Astrocyte of the cerebellum (primary cell): ENCODE results near the gene RAET1G.
"Not testable (repeated sequence)": the region's sequence is repeated elsewhere in the genome, so short reads cannot be mapped to it uniquely, and the experiment has no call there.

Experiments used
- DNase-seq: peaks from one replicate; pipeline ENCODE4 v3.0.0-alpha.2; 2011; ENCODE audit warnings: low read depth
- H3K4me3 ChIP-seq: 2 replicates; pipeline ENCODE4 v1.5.1; 2011; ENCODE audit warnings: mild to moderate bottlenecking, low read depth, low read length, moderate library complexity
- in situ Hi-C: cut with HindIII; loops from 2 replicates; pipeline ENCODE4 v1.10.0; 2017; ENCODE audit warnings: low sequenced_read_pairs
- TF ChIP-seq, protein P1 (sequence below): IDR thresholded peaks from 2 replicates; pipeline ENCODE4 v1.5.1; 2012; ENCODE audit warnings: low read length, low read depth, moderate library complexity, mild to moderate bottlenecking; ENCODE audit errors: missing control alignments

Gene RAET1G

DNA sequence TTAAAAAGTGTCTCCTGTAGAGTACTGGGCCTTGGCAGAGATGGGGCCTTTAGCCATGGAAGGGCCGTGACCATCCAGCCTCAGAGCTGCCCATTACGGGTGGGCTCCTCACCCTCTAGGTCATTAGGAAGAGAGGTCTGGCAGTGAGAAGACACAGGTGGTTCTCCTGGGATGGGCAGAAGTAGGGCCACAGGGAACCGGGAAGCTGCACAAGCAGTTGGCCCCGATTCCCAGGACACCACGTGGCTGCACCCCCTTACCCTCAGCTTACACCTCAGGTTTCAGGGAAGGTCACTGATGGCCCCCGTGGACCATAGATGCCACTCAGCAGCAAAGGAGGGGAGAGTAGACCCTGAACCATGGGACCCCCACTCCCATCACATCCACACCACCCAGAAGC, 1.6 kb downstream of the RAET1G start:
- in situ Hi-C loops, result no loop called here
- no peak overlapping the region for H3K4me3 ChIP-seq
- no peak for DNase-seq
- TF ChIP-seq, protein P1, sequence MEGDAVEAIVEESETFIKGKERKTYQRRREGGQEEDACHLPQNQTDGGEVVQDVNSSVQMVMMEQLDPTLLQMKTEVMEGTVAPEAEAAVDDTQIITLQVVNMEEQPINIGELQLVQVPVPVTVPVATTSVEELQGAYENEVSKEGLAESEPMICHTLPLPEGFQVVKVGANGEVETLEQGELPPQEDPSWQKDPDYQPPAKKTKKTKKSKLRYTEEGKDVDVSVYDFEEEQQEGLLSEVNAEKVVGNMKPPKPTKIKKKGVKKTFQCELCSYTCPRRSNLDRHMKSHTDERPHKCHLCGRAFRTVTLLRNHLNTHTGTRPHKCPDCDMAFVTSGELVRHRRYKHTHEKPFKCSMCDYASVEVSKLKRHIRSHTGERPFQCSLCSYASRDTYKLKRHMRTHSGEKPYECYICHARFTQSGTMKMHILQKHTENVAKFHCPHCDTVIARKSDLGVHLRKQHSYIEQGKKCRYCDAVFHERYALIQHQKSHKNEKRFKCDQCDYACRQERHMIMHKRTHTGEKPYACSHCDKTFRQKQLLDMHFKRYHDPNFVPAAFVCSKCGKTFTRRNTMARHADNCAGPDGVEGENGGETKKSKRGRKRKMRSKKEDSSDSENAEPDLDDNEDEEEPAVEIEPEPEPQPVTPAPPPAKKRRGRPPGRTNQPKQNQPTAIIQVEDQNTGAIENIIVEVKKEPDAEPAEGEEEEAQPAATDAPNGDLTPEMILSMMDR, result no peak

DNA sequence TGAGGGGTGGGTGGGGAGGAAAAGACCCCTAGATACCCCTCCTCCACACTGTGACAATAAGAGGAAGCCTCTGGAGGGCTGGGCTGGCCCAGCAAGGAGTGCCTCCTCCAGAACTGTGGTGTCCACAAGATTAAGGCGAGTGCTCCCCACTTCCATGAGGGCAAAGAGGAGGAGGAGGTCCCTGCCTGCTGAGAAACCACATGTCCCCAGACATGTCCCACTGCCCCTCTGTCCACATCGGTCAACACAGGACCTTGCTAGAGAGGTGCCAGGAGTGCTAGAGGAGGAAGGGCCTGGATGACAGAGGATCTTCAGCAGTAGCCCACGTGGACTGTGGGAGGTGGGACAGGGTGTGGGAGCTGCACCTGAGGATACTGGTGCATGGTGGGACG, 3.1 kb downstream of the RAET1G start:
- in situ Hi-C loops, result no loop called here
- no peak for DNase-seq
- TF ChIP-seq, protein P1, result no peak
- no peak overlapping the region for H3K4me3 ChIP-seq

DNA sequence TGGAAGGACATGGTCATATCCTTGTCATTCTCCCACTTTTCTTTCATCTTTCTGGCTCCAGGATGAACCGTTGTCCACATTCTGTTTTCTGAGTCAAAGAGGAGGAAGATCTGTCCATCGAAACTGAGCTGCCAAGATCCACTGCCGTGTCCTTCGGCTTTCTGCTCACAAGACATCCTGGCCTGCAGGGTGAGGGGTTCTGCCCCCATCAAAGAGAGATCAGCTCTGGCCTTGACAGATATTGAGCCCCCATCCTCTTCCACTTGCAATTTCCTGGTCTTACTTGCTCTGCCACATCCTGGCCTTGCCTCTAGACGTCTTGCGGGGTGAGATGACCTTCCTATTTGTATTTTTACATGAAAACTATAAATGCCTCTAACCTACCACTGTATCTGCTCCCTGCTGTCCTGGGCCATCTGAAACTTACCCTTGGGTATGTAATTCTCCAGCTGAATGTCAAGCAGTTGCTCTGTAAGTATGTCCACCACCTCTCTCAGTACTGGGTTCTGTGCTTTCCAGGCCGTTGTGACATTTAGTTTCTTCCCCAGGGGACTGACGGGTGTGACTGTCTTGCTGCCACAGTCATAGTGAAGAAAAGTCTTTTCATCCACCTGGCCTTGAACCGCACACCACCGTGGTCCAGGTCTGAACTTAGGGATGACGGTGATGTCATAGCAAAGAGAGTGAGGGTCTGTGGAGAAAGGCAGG, 3.6 kb downstream of the RAET1G start:
- DNase-seq, in situ Hi-C loops, H3K4me3 ChIP-seq: not testable (repeated sequence)

DNA sequence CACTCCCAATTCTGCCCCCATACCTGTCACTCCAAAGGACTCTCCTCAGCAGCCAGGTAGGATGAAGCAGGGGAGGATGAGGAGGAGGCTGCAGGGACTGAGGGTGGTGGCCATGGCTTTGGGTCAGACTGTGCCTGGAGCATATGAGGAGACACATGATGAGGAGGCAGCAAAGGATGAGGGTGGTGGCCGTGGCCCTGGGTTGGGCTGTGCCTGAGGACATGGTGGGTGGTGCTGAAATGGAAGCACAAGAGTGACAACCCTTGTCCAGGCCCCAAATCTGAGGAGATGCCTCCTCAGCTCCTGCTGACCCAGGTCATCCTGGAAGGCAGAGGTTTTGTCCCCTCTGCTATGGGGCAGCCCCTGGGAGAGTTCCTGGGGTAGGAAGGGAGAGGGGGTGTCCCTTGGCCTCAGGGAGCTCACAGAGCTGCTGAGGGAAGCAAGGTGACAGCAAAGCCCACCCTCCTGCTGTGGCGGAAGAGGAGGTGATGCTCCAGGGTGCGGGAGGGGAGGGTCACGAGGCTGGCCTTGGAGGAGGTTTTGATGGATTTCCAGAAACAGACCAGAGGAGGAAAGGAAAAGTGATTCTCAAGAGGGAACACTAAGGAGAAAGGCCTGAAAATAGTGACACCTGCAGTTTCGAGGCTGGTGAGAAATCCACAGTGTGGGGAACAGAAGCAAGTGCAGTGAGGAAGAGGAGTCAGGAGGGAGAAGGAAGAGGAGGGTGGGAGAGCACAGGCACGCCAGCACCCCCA, 4.6 kb downstream of the RAET1G start:
- H3K4me3 ChIP-seq, result no peak overlapping the region
- TF ChIP-seq, protein P1, result no peak
- DNase-seq, result no peak
- in situ Hi-C loops, result no loop called here

DNA sequence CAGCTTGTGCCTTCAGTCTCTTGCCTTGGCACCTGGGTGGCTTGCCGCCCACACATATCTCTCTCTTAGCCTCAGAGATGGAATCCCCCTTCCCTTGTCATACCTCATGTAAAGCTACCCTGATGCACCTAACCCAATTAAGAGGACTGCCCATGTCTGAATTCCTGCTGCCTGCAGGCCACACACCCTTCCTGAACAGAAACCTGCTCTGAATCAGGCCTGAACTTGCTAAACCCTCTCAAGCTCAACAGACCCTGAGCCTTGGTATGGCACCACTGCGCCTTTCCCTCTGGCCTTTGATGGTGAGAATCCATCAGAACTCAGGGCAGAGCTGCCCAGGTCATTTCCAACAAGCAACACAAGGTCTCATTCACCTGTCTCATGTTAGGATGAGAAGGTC, 5.2 kb downstream of the RAET1G start:
- DNase-seq, result no peak
- H3K4me3 ChIP-seq, result no peak overlapping the region
- TF ChIP-seq, protein P1, result no peak
- in situ Hi-C loops, result no loop called here

DNA sequence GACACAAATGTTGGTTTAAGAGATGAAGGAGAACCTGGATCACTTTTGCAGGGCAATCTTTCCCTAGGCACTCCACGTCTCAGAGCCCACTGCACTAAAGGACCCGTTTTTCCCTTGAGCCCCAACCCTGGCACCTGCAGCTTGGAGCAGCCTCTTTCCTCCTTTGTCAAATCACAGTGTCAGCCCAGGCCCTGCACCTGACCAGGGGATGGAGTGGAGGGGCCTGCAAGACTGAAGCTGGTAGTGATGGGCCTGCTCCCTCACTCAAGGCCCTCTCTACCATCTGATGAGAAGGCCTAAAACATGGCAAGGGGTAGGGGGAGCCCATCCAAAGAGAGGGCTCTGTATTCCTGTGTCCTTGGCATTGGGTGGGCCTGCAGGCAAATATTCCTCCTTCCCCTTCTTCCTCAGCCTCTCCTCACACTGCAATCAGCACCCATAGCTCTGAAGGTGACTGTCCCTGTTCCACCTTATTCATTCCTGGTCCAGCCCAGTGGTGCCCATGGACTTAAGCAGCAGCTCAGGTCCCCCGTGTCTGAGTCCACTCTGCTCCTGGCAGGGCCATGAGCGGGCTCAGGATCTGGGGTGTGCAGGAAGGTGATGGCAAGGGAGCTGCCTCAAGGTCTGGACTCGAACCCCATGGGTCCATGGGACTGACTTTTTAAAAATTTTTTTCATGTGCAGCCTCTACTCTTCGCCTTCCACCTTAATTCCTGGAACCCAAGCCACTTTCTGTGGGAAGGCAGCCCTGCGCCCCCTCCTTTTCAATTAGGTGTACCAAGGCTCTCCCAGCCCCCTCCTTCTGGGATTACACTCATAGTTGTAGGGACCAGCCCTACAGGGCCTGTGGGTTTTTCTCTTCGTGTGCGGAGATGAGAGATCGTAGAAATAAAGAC, 6.7 kb downstream of the RAET1G start:
- in situ Hi-C loops, result no loop called here
- no peak overlapping the region for H3K4me3 ChIP-seq
- TF ChIP-seq, protein P1, result no peak
- no peak for DNase-seq
